Endodermal cell (in vitro differentiated cells): ENCODE measurements around the gene HDAC4. TPM values are rescaled to one million over a fixed set of nuclear protein-coding genes. Genes with fewer than 3 reads are reported as not detected.

Experiments used
- DNase-seq: peaks from one replicate; pipeline ENCODE4 v3.0.0-alpha.2; 2017
- H3K27ac ChIP-seq: 2 replicates; pipeline ENCODE4 v1.5.1; 2013; ENCODE audit warnings: mild to moderate bottlenecking, low read depth, low read length, moderate library complexity
- H3K27me3 ChIP-seq: 2 replicates; pipeline ENCODE4 v1.6.1; 2013; ENCODE audit warnings: mild to moderate bottlenecking, low read length, moderate library complexity; ENCODE audit not compliant: insufficient read depth, control insufficient read depth, poor library complexity, severe bottlenecking
- H3K36me3 ChIP-seq: 2 replicates; pipeline ENCODE4 v1.7.0; 2013; ENCODE audit warnings: mild to moderate bottlenecking, low read length, moderate library complexity; ENCODE audit not compliant: control insufficient read depth, insufficient read depth
- H3K4me1 ChIP-seq: one replicate; pipeline ENCODE4 v1.7.0; 2013; ENCODE audit warnings: low read length; ENCODE audit not compliant: control insufficient read depth, insufficient read depth
- H3K4me3 ChIP-seq: 2 replicates; pipeline ENCODE4 v1.5.1; 2013; ENCODE audit warnings: mild to moderate bottlenecking, low read length, moderate library complexity
- H3K9ac ChIP-seq: 2 replicates; pipeline ENCODE4 v1.6.1; 2013; ENCODE audit warnings: mild to moderate bottlenecking, low read length, moderate library complexity; ENCODE audit not compliant: poor library complexity, severe bottlenecking; ENCODE audit errors: extremely low read depth
- H3K9me3 ChIP-seq: 2 replicates; pipeline ENCODE4 v1.6.1; 2013; ENCODE audit warnings: mild to moderate bottlenecking, low read length, moderate library complexity; ENCODE audit not compliant: control insufficient read depth
- H3K27ac Mint-ChIP-seq: 2 replicates; pipeline ENCODE4 v1.8.0; 2020; ENCODE audit warnings: mixed read lengths
- H3K27me3 Mint-ChIP-seq: 2 replicates; pipeline ENCODE4 v1.8.0; 2021; ENCODE audit warnings: mild to moderate bottlenecking, mixed read lengths; ENCODE audit not compliant: insufficient read depth
- H3K36me3 Mint-ChIP-seq: 2 replicates; pipeline ENCODE4 v1.8.0; 2020; ENCODE audit warnings: low read depth, mixed read lengths
- H3K4me1 Mint-ChIP-seq: 2 replicates; pipeline ENCODE4 v1.8.0; 2020; ENCODE audit warnings: mixed read lengths
- H3K4me3 Mint-ChIP-seq: 2 replicates; pipeline ENCODE4 v1.8.0; 2020; ENCODE audit warnings: mild to moderate bottlenecking, moderate library complexity, mixed read lengths
- H3K9me3 Mint-ChIP-seq: 2 replicates; pipeline ENCODE4 v1.8.0; 2020; ENCODE audit warnings: mild to moderate bottlenecking, mixed read lengths
- WGBS, 2 experiments: methylation state at CpG; one replicate each; pipeline versions ENCODE4 v1.1.5 to v1.1.7; 2013; ENCODE audit warnings: missing lambda C conversion rate in 2 of 2, mixed read lengths in 1 of 2; ENCODE audit not compliant: insufficient coverage in 1 of 2, insufficient read length in 1 of 2; 5-methylcytosine and 5-hydroxymethylcytosine counted together
- total RNA-seq, 2 donors: library from RNA; stranded (reverse); fragmentation: NEBNext Ultra II Directional in 1 of 2; extraction: Animal tissue kit (Norgen Biotek cat#: 25700) in 1 of 2; gene quantifications; 2 replicates in 1 of 2; 3 replicates in 1 of 2; pipeline ENCODE4 v1.2.1, GENCODE V29; 2021
- TF ChIP-seq, protein P1 (sequence below): fragments of 200-600 bp; sonication (generic); conservative IDR thresholded peaks from 2 replicates; pipeline ENCODE4 v1.5.0; 2021; ENCODE audit warnings: antibody characterized with exemption, mild to moderate bottlenecking

The HDAC4 gene
- total RNA-seq, 2 donors from 2014 or later: 45.7 to 51.2 TPM

DNA sequence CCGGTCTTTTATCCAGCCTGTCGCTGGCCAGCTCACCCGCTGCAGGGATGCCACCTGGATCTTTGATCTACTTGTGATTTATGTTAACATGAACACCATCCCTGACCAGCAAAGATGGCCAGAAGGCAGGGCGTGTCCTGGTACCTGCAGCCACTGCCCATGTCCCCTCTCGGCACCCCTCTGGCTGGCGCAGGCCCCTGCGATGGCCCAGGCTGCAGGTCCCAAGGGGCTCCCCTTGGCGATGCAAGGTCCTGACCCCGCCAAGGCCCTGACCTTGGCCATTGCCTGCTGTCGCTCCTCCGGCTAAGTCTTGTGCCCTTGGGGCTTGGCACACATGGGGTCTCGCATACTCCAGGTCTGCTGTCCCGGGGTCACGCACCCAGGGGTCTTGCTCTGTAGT is 338.1 kb downstream of the HDAC4 start:
- WGBS, 2 experiments: 91 to 92% methylated on average over 11 to 14 of the region's 14 CpGs
- H3K27me3 Mint-ChIP-seq: no peaks in the 10 kb centered on the region
- Histone ChIP-seq H3K4me3 (no peak overlapping the region), H3K27me3 (no peaks in the 10 kb centered on the region), H3K4me1 (no peaks in the 10 kb centered on the region), H3K9ac (no peak overlapping the region), H3K27ac (no peak overlapping the region), H3K36me3 (peaks cover 2% of the 10 kb centered on the region), H3K9me3 (peaks cover 3% of the 10 kb centered on the region)
- H3K9me3 Mint-ChIP-seq: no peaks in the 10 kb centered on the region
- no peak overlapping the region for H3K4me3 Mint-ChIP-seq
- H3K27ac Mint-ChIP-seq: no peak overlapping the region
- no peaks in the 10 kb centered on the region for H3K4me1 Mint-ChIP-seq
- peaks cover 23% of the 10 kb centered on the region for H3K36me3 Mint-ChIP-seq
- TF ChIP-seq, protein P1, sequence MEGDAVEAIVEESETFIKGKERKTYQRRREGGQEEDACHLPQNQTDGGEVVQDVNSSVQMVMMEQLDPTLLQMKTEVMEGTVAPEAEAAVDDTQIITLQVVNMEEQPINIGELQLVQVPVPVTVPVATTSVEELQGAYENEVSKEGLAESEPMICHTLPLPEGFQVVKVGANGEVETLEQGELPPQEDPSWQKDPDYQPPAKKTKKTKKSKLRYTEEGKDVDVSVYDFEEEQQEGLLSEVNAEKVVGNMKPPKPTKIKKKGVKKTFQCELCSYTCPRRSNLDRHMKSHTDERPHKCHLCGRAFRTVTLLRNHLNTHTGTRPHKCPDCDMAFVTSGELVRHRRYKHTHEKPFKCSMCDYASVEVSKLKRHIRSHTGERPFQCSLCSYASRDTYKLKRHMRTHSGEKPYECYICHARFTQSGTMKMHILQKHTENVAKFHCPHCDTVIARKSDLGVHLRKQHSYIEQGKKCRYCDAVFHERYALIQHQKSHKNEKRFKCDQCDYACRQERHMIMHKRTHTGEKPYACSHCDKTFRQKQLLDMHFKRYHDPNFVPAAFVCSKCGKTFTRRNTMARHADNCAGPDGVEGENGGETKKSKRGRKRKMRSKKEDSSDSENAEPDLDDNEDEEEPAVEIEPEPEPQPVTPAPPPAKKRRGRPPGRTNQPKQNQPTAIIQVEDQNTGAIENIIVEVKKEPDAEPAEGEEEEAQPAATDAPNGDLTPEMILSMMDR: no peak
- DNase-seq: no peak

DNA sequence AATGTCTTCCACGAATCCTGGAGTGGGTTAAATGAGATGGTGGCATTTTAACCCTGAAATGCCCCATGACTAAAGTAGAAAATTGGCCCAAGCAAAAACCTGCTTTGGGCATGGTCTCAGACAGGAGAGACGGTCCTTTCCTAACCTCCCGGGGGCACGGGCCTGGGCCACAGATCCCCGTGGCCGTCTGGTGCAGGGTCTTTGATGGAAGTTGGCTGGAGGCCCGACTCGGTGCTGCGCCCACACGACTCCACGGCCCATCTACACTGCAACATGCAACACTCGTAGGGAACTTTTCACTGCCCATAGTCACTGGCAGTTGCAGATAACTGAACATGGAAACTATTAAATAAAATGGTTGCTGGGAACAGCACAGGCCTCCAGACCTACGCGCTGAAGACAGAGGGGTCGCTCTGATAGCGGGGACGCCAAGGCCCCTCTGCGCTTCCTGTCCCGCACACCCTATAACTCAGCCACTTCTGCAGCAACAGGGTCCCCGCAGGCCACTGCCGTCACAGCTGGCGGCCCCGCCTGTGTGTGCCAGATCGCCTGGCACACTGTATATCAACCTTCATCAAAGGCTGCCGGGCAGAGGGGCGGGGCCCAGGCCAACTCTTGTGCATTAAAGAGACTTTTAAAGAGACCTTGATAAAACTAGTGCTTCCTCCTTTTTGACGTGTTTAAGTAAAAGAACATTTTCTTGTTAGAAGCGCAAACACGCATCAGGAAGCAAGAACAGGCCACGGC is 338.8 kb downstream of the HDAC4 start:
- H3K27me3 Mint-ChIP-seq: no peaks in the 10 kb centered on the region
- H3K27ac Mint-ChIP-seq: no peak overlapping the region
- no peak overlapping the region for H3K4me3 Mint-ChIP-seq
- no peak overlapping the region for H3K4me3 ChIP-seq
- 95 to 96% methylated on average over 19 to 30 of the region's 30 CpGs for WGBS, 2 experiments
- TF ChIP-seq, protein P1: no peak
- DNase-seq: no peak
- no peak overlapping the region for H3K27ac ChIP-seq
- H3K36me3 Mint-ChIP-seq: peaks cover 19% of the 10 kb centered on the region
- H3K27me3 ChIP-seq: no peaks in the 10 kb centered on the region
- H3K9me3 Mint-ChIP-seq: no peaks in the 10 kb centered on the region
- H3K9me3 ChIP-seq: peaks cover 7% of the 10 kb centered on the region
- H3K4me1 Mint-ChIP-seq: no peaks in the 10 kb centered on the region
- no peaks in the 10 kb centered on the region for H3K4me1 ChIP-seq
- H3K9ac ChIP-seq: no peak overlapping the region
- peaks cover 6% of the 10 kb centered on the region for H3K36me3 ChIP-seq

DNA sequence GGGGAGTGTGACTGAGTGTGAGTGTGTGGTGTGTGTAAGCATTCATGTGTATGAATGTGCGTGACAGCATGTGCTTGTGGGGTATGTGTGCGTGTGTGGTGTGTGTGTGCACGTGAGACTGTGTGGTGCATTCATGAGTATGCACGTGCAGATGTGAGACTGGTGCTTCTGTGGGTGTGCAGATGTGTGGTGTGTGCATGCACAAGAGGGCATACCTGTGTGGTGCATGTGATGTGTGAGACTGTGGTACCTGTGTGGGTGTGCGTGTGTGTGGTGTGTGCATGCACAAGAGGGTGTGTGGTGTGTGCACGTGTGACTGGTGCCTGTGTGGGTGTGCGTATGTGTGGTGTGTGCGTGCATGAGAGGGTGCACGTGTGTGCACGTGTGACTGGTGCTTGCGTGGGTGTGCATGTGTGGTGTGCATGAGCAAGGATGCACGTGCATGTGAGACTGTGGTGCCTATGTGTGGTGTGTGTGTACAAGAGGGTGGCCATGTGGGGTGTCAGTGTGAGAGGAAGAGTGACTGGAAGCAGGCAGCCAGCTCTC is 339.6 kb downstream of the HDAC4 start:
- no peak for DNase-seq
- Histone ChIP-seq H3K27ac (no peak overlapping the region), H3K27me3 (no peaks in the 10 kb centered on the region), H3K36me3 (peaks cover 6% of the 10 kb centered on the region), H3K4me1 (no peaks in the 10 kb centered on the region), H3K4me3 (no peak overlapping the region), H3K9me3 (peaks cover 13% of the 10 kb centered on the region), H3K9ac (no peak overlapping the region)
- Mint-ChIP-seq H3K4me3 (no peak overlapping the region), H3K4me1 (no peaks in the 10 kb centered on the region), H3K36me3 (peaks cover 11% of the 10 kb centered on the region), H3K9me3 (no peaks in the 10 kb centered on the region), H3K27me3 (no peaks in the 10 kb centered on the region), H3K27ac (no peak overlapping the region)
- WGBS, 2 experiments: 93 to 94% methylated on average over 6 to 12 of the region's 12 CpGs
- TF ChIP-seq, protein P1: no peak
